Kidney epithelial cell (primary cell): ENCODE data around the gene PROK1. TPM values are rescaled to one million over a fixed set of nuclear protein-coding genes. Genes with fewer than 3 reads are reported as not detected.

ENCODE experiments used
- DNase-seq: peaks from one replicate; pipeline ENCODE4 v3.0.0-alpha.2; 2010; ENCODE audit warnings: low read depth
- H3K27me3 ChIP-seq: 2 replicates; pipeline ENCODE4 v1.6.0; 2011; ENCODE audit warnings: low read length; ENCODE audit not compliant: control insufficient read depth, insufficient read depth
- H3K36me3 ChIP-seq: 2 replicates; pipeline ENCODE4 v1.5.1; 2011; ENCODE audit warnings: low read length; ENCODE audit not compliant: control insufficient read depth, insufficient read depth
- H3K4me3 ChIP-seq: 2 replicates; pipeline ENCODE4 v1.5.1; 2011; ENCODE audit warnings: low read depth, mild to moderate bottlenecking, control low read depth, low read length
- total RNA-seq: library from RNA; depleted of rRNA; stranded (reverse); fragments of >200 nt; gene quantifications from 2 replicates; pipeline ENCODE4 v1.2.3, GENCODE V29; 2015
- TF ChIP-seq, protein P1 (sequence below): IDR thresholded peaks from 2 replicates; pipeline ENCODE4 v1.5.1; 2011; ENCODE audit warnings: mild to moderate bottlenecking, moderate library complexity, low read length, control low read depth, inconsistent platforms; ENCODE audit not compliant: insufficient read depth, poor library complexity, severe bottlenecking

PROK1 gene
- total RNA-seq, 1 donor from 2014 or later: not detected

- no peak overlapping the region for H3K4me3 ChIP-seq
- peaks cover 2% of the 10 kb centered on the region for H3K27me3 ChIP-seq
- H3K36me3 ChIP-seq: no peaks in the 10 kb centered on the region
- DNase-seq: no peak
- TF ChIP-seq, protein P1, sequence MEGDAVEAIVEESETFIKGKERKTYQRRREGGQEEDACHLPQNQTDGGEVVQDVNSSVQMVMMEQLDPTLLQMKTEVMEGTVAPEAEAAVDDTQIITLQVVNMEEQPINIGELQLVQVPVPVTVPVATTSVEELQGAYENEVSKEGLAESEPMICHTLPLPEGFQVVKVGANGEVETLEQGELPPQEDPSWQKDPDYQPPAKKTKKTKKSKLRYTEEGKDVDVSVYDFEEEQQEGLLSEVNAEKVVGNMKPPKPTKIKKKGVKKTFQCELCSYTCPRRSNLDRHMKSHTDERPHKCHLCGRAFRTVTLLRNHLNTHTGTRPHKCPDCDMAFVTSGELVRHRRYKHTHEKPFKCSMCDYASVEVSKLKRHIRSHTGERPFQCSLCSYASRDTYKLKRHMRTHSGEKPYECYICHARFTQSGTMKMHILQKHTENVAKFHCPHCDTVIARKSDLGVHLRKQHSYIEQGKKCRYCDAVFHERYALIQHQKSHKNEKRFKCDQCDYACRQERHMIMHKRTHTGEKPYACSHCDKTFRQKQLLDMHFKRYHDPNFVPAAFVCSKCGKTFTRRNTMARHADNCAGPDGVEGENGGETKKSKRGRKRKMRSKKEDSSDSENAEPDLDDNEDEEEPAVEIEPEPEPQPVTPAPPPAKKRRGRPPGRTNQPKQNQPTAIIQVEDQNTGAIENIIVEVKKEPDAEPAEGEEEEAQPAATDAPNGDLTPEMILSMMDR: no peak
Measured at GRCh38 chr1:110503471-110503870, 52.5 kb downstream of the PROK1 start.

DNA sequence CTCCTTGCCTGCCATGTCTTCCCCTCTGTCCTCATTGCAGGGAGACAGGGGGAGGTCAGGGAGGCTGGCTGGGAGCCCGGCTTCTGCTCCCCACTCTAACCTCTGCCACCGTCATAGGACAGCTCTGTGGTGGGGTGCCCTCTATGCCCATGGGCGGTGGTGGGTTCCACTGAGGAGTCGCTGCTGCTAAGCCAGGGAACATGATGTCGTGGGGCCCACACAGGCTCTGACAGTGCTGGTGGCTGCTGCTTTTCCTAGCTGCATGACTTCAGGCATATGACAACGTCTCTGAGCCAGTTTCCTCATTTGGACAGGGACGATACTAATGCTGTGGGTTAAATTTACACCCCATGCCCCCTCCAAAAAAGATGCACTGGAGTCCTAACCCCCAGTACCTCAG is 53.3 kb downstream of the PROK1 start:
- no peak for DNase-seq
- Histone ChIP-seq H3K27me3 (peaks cover 2% of the 10 kb centered on the region), H3K36me3 (no peaks in the 10 kb centered on the region), H3K4me3 (no peak overlapping the region)
- TF ChIP-seq, protein P1: no peak

DNA sequence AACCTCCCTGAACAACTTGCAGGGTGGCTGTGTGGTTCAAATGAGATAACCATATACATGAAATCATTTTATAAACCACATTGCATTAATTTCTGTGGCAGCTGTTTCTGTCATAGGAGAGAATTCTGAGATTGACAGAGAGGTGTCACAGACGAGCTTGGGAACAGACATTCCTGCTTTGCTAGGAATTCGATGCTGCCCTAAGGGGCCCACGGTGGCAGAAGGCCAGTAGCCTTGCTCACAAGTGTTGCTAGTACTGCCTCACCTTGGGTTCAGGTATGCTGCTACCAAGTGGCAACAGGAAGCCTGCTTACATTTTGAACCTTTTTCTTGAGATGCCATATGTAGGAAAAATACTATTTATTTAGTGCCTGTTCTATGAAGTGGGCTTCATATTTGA is 54.6 kb downstream of the PROK1 start:
- TF ChIP-seq, protein P1: no peak
- Histone ChIP-seq H3K4me3 (no peak overlapping the region), H3K36me3 (no peaks in the 10 kb centered on the region), H3K27me3 (peaks cover 2% of the 10 kb centered on the region)
- no peak for DNase-seq

DNA sequence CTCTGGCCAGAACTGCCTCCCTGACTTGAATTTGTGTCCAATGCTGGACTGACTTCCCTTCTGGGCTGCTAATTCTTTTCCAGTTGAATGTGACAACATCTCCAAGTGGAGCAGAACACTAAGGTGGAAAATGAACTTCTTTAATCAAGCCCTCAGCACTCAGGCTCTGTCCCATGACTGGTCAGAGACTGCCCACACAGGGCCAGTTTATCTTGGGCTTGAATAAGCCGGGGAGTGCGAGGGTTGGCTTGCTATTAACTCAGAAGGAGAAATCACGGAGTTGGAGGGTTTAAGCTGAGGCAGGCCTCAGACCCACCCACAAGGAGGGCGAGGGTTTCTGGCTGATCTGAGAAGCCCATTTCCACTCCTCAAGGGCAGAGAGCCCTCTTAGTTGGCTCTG is 55.6 kb downstream of the PROK1 start:
- no peaks in the 10 kb centered on the region for H3K36me3 ChIP-seq
- DNase-seq: no peak
- TF ChIP-seq, protein P1: no peak

More for the DNA sequence above, 55.6 kb downstream of the PROK1 start:
- Histone ChIP-seq H3K27me3 (peaks cover 2% of the 10 kb centered on the region), H3K4me3 (no peak overlapping the region)

Other genes starting within 250 kb of the PROK1 start
- 1.8 and 2.3 TPM in 2 replicates for gene KCNC4, start 240.8 kb upstream of the PROK1 start, total RNA-seq
- 23.1 and 28.2 TPM in 2 replicates for gene RBM15, start 111.8 kb upstream of the PROK1 start, total RNA-seq
- 15.4 and 25.4 TPM in 2 replicates for gene SLC16A4, start 60.1 kb upstream of the PROK1 start, total RNA-seq
- gene LAMTOR5, start 43.5 kb upstream of the PROK1 start, total RNA-seq: 129 and 198 TPM in 2 replicates
- gene KCNA10, start 68.0 kb downstream of the PROK1 start, total RNA-seq: not detected in 2 replicates
- gene KCNA2, start 155.2 kb downstream of the PROK1 start, total RNA-seq: not detected in 2 replicates
- gene KCNA3, start 223.8 kb downstream of the PROK1 start, total RNA-seq: 0.04 TPM in 1 of 2 replicates, not detected in the other